Limb (tissue), 2 donors: ENCODE results near the gene FTO.
A peak's percentile ranks its signal among the peaks of the same experiment; 100 is the strongest.
"Not testable (repeated sequence)": the region's sequence is repeated elsewhere in the genome, so short reads cannot be mapped to it uniquely, and the experiment has no call there.

Experiments used
- DNase-seq, 2 donors: peaks; one replicate each; pipeline ENCODE4 v3.0.0-alpha.2; 2016; ENCODE audit errors: extremely low spot score in 2 of 2

Gene FTO

DNA sequence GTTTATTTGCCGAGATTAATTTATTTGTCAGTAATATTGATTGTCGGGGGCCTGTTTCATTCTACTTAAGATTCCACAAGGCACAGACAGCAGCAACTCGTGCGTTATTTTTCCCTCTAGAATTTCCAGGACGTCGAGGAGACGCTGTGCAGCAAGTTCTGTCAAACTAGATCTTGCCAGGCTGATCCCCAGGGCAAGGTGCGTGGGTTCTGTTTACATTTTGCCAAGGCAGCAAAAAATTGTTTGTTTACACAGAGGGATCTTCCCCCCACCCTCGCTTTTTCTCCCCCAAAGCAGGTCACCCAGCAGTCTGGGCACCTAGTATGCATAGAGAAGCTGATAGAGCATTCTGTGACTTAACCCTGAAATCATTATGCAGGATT lies 471.2 kb downstream of the FTO start:
- no peak for DNase-seq

DNA sequence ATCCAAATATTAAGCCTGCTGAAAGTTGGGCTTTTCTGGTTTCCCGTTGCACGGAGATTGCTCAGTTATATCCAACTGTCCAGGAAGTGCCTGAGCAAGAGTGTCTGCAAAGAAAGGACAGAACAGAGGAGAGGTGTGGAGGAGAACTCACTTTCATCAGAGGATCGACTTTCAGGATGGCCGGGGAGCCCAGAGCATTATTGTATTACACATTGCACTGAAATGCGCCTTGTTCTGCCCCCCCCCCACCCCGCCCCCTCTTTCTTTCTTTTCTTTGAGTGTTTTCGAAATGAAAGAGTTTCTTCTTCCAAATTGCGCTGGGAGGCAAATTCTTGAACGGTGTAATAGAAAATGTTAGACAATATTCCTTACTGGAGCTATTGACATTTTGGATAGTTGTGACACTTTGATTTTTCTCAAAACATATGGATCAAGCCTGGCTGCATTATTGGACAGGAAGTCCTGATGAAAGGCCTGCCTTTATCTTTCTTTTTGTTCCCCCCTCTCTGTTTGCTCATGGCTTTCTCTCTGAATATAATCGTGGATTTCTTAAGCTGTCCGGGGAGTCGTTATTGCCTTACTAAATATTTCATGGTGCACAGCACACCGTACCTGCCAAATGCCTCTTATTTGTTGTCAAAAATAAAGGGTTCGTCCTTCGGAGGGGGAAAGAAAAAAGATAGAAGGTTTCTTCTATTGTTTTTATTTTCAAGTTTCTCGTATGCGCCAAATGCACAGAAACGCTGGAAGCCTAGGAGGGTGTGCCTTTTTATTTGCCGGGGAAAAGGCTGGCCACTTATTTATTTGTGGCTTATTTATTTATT lies 471.8 kb downstream of the FTO start:
- no peak for DNase-seq

DNA sequence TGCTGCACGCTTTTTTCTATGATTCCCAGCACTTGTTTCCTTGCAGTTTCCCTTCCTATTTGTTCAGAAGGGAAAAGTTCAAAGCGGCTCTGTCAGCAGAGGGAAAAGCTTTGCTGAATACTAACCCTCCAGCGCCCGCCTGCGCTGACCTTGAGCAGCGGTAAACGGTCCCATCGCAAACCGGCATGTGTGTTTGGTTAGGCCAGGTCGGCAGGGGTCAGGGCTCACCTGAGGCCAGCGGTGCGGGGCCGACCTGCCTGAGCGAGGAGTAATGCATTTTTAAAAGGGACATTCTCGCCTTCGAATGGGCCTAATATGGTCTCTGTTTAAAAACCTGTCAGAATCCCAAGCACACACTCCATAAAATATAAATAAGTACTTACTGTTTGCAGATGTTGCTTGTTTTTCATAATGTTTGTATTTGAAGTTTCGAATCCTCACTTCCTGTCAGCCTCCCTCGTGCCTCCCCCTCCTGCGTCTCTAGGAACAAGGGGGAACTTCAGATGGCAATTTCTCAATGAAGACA lies 472.5 kb downstream of the FTO start:
- no peak for DNase-seq

DNA sequence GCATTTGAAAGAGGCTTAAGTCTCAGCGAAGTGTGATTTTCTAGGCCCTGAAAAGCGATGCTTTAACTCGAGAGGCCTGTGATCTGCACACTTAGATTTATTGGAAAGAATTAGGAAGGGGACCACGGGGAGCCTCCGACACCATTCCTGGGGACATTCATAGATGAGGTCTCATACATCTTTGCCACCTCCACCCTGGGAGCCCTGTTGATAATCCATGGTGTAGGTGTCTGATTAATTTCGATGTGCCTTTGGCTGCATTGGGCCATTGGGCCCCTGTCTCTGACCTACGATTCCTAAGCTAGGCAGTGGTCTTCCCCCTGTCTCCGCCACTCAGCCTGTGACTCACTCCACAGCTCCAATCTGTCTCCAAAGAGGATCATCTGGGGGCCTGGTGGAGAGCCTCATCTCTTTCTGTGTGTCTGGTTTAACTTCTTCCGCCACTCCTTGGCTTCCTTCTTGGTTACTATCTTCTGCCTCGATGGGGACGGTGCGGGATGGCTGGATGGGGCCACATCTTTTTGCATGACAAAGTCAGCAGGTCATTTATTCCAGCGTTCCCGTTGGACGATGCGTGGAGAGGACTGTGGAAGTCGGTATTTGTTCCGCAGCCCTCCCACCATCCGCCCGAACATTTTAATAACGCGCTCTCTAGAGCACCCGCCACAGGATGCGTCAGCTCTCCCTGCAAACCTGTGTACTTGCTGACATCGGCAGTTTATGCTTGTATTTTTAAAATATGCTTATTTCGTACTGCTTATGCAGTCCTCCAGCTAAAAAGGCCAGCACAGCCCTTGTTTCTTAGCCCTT lies 473.3 kb downstream of the FTO start:
- DNase-seq, result no peak

DNA sequence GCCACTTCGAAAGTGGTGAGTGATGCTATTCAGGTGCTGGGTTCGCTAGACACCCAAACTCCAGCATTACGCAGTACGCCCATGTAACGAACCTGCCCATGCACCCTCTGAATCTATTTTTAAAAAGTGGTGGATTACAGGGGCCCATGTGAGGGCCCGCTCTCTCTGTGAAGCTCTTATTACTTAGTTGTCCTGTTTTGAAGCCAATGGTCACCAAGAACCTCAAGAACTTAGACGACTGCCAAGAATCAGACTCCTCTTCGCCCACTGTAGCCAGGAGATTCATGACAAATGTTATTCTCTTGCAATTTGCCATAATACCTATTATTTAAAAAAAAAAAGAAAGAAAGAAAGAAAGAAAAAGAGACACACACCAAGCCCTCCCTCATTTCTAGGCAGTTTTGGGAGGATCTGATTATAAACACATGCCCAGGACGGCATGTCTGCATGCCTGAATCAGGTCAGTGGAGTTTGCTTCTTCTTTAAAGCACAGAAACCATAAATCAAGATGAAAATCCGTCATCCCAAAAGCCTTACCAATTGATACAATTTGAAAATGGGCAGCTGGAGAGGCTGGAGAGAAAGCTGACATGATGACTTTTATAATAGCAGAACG lies 474.0 kb downstream of the FTO start:
- DNase-seq, result no peak

DNA sequence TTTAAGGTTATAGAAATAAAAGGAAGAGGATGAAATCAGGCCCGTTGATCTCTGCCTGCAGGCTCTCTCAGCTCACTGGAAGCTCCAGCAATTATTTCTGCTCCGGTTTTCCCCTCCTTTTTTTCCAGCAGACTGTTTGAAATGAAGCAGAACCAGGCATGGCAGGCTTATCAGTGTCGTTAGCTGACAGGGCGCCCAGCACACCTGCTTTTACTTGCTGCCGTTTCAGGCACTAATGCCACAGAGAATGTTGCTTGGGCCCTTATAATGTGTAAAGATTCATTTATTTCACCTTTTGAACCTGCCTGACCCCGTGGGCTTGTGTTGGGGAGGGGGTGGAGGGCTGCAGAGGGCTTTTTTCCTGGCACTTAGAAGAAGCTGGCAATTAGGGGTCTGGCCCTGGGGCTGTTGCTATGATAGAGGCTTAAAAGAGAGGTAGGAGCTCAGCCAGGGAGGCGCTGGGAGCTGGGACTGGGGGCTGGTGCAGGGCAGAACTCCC lies 474.6 kb downstream of the FTO start:
- DNase-seq, result no peak

DNA sequence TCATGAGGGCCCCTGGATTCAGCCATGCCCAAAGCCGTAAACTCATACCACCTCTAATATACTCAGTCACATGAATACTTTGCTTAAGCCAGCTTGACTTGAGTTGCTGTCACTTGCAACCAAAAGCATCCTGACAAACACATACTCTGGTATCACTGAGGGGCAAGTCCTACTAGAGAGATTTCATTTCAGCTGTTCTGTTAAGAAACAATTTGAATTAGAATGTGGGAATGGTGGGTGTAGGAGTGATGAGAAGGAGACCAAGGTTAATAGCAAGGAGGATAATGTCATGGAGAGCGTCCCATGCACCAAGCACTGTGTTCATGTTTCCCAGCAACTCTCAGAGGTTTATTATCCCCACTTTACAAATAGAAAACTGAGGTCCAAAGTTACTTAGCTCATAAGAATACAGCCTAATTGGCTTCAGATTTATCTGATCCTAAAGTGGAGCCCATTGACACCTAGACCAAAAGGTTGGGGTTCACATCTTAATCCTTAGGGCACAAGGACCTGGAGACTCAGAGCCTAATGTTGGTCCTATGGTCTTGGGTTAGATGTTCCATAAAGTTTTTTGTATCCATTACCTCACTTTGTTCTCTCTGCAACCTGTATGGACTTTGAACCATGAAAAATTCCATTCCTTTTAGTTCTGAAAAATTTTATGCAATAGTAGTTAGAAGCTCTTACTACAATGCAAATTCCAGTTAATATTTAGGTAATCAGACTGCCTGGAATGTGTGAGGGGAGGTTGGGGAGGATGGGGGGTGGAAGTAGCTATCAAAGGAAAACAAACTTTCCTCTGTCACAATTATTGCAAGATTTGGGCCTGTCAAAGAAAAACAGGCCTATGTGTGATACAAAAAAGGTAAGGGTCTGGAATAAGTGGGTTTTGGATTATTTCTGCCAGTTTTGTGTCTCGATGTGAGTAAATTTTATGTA lies 476.7 kb downstream of the FTO start:
- DNase-seq, result no peak

DNA sequence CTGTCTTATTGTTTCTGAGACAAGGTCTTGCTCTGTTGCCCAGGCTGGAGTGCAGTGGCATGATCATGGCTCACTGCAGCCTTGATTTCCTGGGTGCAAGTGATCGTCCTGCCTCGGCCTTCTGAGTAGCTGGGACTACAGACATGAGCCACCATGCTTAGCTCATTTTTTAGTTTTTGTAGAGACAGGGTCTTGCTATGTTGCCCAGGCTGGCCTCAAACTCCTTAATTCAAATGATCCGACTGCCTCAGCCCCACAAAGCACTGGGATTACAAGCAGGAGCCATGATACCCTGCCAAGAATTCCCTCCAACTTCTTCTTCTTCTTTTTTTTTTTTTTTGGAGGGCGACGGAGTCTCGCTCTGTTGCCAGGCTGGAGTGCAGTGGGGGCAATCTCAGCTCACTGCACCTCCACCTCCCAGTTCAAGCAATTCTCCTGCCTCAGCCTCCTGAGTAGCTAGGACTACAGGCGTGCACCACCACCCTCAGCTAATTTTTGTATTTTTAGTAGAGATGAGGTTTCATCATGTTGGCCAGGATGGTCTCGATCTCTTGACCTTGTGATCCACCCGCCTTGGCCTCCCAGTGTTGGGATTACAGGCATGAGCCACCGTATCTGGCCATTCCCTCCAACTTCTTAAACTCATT lies 477.9 kb downstream of the FTO start:
- DNase-seq, result not testable (repeated sequence)

DNA sequence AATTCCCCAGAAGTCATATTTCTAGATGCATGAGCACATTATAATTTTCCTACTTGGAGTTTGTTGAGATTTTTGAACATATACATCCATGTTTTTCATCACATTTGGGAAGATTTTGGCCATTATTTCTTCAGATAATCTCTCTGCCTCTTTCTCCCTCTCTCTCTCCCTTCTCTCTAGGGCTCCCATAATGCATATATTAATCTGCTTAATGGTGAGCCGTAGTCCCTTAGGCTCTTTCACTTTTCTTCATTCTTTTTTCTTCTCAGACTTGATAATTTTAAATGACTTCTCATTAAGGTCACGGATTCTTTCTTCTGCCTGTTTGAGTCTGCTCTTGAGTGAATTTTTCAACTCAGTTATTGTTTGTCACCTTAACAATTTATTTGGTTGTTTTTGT lies 481.1 kb downstream of the FTO start:
- no peak for DNase-seq

DNA sequence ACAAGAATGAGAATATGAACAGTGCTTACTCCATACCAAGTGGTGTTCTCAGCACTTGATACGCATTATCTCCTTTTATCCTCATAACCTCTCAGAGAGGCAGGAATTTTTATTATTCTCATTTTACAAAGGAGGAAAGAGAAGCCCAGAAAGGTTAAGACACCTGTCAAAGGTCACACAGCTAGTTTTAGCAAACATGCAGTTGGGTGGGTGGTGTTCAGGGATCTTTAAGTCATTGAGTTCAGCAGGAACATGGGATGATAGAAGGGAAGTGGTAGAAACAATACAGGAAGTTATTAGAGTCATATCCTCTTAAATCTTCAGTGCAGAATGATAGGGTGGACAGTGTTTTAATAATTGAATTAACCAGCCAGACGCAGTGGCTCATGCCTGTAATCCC lies 487.2 kb downstream of the FTO start:
- DNase-seq, result no peak

DNA sequence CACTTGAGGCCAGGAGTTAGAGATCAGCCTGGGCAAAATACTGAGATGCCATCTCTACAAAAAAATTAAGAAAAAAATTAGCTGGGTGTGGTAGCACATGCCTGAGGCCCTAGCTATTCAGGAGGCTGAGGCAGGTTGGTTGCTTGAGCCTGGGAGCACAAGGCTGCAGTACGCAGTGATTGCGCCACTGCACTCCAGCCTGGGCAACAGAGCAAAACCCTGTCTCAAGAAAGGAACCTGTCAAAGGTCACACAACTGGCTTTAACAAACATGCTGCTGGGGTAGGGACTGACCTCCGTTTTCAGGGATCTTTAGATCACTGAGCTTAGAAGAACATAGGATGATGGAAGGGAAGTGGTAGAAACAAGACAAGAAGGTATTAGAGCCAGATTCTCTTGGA lies 487.6 kb downstream of the FTO start:
- no peak for DNase-seq

DNA sequence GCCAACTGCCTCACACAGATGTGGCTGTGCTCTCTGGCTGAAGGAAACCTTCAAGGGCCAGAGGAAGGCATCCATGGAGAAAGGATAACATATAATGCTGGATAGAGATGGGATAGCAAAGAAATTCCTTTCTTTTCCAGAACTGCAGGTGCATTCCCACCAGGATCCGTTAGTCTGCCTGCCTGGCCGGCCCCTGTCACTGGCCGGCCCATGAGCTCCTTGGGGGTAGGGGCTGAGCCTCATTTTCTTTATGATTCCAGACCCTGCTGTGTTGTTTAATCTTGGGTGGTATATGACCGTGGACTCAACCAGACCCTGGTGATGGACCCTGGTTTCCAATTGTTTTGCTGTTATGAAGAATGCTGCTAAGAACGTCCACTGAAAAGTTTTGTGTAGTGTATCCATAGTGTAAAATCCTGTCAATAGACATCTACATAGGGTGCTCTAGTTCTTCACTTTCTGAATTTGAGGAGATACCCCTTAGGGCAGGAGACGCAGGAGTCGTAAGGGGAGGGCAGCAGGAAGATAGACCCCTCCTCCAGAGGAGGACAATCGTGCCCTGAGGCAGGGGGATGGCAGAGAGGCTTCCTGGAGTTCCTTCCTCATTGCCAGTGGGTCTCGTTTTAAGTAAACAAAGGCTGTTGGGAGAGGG lies 489.2 kb downstream of the FTO start:
- DNase-seq, result no peak

DNA sequence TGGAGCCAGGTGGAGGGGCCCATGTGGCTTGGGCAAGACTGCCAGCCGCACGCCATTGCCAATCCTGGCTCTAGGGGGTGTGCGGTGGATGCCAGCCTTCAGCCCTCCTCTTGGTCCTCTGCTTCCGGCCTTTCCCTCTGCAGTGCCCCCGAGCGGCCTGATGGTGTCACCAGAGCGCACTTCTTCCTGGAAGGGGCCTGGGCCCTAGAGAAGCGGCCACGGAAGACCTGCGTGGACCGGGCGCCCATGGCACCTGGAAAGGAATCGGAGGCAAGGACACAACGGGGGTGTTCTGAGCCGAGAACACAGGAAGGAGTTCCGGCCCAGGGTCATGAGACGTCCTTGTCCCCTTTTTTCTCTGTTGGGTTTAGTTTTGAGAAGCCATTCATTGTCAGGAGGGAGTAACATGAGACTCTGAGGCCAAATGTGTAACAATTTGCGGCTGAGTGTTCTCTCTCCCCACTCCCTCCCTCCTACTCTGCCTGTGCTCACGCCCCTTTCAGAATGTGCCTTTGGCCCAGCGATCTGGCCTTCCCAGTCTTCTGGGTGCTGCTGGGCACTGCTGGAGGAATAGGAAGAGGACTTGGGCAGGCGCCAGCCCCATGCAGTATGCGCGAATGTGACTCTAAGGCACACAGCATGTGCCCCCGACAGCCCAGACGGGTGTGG lies 489.8 kb downstream of the FTO start:
- DNase-seq, result peak; percentile 75 to 87

DNA sequence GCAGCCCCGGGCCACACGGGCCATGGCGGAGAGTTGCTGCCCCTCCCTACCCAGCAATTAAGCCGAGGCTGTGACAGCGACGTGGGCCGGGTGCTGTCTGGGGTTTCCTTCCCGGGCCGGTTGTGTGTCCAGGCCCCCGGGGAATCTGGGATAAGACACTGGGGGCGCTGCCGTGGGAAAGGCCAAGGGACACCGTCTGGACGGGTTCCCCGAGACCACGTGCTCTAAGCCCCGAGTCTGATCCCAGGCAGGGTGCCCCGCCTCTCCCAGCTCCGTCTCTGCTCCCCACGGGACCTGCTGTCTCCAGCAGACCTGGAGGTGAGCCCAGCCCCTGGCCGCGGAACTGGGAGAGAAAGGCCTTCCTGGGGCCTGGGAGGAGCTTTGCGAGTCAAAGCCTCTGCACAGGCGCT lies 490.4 kb downstream of the FTO start:
- DNase-seq, result peak in 1 of 2 donors; percentile 56

DNA sequence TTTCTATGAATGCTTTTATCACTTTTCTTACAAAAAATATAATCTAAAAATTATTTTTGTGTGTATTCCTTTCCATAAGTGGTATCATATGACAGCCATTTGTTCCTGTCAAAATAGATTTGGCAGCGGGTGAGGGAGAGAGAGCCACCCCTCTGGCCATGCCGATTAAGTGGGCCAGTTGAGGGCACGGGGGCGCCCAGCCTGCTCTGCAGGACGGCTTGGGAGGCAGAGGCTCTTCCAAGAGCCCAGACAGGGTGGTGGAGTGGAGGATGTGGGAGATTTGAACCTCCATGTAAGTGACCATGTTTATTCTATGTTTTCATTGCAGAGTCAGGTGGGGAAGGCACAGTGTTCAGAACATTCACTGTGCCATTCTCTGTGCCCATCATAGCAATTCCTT lies 493.8 kb downstream of the FTO start:
- no peak for DNase-seq

DNA sequence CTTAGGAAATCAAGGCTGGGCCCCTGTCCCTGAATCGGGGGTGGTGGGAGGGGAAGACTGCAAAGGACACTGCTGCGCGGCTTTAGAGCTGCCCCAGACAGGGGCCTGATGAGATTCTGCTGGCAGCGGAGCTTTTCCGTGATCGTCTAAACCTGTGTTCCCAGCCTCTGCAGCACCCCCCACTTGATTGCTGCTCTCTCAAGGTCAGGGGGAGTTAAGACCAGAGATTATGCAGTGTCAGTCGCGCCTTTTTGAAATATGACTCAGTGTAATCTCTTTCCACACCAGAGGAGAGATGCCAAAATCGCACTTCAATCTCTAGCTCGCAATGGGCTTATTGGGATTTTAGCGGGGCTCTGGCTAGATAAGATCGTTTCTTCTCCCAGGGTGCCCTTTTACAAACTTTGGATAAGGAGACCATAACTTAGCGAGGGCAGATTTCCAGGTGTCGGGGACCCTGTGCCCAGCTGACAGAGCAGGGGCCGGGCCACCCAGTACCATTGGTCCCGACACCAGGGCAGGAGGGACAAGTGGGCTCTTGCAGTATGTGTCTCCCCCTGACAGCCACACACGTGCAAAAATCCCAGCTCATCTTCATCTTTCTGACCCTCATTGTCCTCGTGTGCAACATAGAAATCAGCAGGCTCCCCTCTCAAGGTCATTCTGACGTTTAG lies 495.7 kb downstream of the FTO start:
- DNase-seq, result no peak

DNA sequence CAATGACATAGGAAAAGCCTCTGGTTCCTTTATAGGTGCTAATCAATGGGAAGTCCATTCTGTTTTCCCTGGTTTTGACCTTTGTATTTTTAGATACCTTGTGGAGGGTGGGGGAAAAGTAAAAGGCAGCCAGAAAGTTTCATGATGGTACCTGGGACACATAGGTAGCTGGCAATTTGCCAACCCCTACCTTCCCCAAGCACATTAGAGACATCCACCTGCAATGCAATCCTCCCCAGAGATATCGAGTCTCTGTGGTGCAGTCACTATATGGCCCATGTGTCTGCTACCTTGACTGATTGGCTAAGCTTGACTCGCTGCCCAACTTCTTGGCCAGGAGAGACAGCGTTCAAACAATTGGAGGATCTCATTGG lies 496.2 kb downstream of the FTO start:
- DNase-seq, result no peak

DNA sequence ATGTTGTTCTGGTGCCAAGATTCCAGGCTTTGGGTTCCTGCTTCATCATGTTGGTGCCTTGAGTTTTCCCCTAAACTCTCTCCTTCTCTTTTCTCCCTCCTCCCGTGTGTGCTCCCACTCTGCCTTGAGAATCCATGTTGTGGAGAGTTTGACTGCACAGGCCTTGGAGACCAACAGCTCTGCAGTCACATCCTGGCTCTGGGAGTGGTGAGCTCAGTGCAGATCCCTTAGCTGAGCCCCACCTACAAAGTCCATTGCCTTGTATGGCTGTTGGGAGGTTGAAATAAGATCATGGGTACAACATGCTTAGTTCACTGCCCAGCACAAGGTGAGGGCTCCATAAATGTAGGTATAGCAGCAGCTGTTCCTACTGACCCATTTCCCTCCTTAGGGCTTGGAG lies 496.8 kb downstream of the FTO start:
- DNase-seq, result no peak

DNA sequence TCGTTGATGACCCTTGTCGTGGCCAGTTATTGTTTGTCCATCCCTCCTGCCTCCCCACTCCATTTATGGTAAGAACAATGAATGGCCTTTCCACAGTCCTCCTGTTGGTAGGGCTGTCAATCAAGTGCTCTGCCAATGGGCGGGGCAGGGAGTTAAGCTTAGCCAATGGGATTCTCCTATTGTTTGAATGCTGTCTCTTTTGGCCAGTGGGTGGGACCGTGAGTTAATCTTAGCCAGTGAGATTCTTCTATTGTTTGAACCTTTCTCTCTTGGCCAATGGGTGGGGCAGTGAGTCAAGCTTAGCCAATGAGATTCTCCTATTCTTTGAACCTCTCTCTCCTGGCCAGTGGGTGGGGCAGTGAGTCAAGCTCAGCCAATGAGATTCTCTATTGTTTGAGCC lies 497.2 kb downstream of the FTO start:
- no peak for DNase-seq
